Glutamatergic neuron (in vitro differentiated cells): Measurements from ENCODE around the gene MILR1. TPM values are rescaled to one million over a fixed set of nuclear protein-coding genes. Genes with fewer than 3 reads are reported as not detected.
A peak's percentile ranks its signal among the peaks of the same experiment; 100 is the strongest.

ENCODE experiments used
- DNase-seq: peaks from one replicate; pipeline ENCODE4 v3.0.0; 2022
- H3K27ac Mint-ChIP-seq: one replicate; pipeline ENCODE4 v1.8.0; 2020; ENCODE audit warnings: mild to moderate bottlenecking, mixed read lengths, inconsistent platforms; ENCODE audit not compliant: unreplicated experiment
- H3K27me3 Mint-ChIP-seq: one replicate; pipeline ENCODE4 v1.8.0; 2020; ENCODE audit warnings: mild to moderate bottlenecking, moderate library complexity, mixed read lengths, inconsistent platforms; ENCODE audit not compliant: unreplicated experiment
- H3K36me3 Mint-ChIP-seq: one replicate; pipeline ENCODE4 v1.8.0; 2020; ENCODE audit warnings: mild to moderate bottlenecking, mixed read lengths, inconsistent platforms; ENCODE audit not compliant: unreplicated experiment
- H3K4me1 Mint-ChIP-seq: one replicate; pipeline ENCODE4 v1.8.0; 2020; ENCODE audit warnings: mild to moderate bottlenecking, low read depth, mixed read lengths, inconsistent platforms; ENCODE audit not compliant: unreplicated experiment
- H3K4me3 Mint-ChIP-seq: one replicate; pipeline ENCODE4 v1.8.0; 2020; ENCODE audit warnings: mild to moderate bottlenecking, mixed read lengths, inconsistent platforms; ENCODE audit not compliant: unreplicated experiment
- H3K9me3 Mint-ChIP-seq: one replicate; pipeline ENCODE4 v1.8.0; 2020; ENCODE audit warnings: mild to moderate bottlenecking, moderate library complexity, mixed read lengths, inconsistent platforms; ENCODE audit not compliant: unreplicated experiment
- total RNA-seq: library from RNA; stranded (reverse); fragmentation: NEBNext Ultra II Directional; extraction: Animal tissue kit (Norgen Biotek cat#: 25700); gene quantifications from one replicate; pipeline ENCODE4 v1.2.1, GENCODE V29; 2021; ENCODE audit not compliant: unreplicated experiment
- TF ChIP-seq, protein P1 (sequence below): fragments of 200-600 bp; sonication (generic); IDR thresholded peaks from one replicate; pipeline ENCODE4 v1.5.0; 2021; ENCODE audit not compliant: partially characterized antibody, unreplicated experiment

The MILR1 gene
- total RNA-seq, 1 donor from 2014 or later: not detected

DNA sequence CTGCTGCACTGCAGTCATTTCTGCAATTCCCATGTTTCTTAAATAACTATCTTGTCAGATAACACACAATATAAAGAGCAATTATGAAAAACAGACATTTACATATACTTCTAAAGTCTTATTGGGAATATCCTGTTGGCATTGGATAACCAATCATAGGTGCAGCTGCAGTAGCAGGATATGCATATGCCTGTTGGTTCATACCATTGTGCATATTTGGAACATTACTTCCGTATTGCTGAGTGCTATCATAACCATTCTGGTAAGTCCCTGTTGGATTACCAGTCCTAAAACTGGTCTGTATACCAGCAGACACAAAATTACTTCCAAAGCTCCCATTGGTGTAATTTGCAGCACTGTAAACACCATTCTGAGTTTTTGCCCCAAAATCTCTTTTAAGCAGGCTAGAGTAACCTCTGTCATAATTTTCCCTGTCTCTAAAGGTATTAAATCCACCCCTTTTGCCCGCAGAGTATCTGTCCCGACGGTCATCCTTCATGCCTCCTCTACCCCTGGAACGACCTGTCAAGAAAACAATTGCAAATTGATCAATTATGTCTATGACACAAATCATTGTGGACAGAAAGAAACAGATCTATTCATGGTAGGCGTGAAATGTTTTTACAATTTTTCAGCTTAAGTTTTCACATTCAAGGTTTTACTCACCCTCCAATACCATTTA, 51.0 kb downstream of the MILR1 start:
- H3K4me1 Mint-ChIP-seq: peaks cover 38% of the 10 kb centered on the region
- H3K27ac Mint-ChIP-seq: peak overlapping the region; percentile 43
- peak overlapping the region; percentile 7 for H3K4me3 Mint-ChIP-seq
- TF ChIP-seq, protein P1, sequence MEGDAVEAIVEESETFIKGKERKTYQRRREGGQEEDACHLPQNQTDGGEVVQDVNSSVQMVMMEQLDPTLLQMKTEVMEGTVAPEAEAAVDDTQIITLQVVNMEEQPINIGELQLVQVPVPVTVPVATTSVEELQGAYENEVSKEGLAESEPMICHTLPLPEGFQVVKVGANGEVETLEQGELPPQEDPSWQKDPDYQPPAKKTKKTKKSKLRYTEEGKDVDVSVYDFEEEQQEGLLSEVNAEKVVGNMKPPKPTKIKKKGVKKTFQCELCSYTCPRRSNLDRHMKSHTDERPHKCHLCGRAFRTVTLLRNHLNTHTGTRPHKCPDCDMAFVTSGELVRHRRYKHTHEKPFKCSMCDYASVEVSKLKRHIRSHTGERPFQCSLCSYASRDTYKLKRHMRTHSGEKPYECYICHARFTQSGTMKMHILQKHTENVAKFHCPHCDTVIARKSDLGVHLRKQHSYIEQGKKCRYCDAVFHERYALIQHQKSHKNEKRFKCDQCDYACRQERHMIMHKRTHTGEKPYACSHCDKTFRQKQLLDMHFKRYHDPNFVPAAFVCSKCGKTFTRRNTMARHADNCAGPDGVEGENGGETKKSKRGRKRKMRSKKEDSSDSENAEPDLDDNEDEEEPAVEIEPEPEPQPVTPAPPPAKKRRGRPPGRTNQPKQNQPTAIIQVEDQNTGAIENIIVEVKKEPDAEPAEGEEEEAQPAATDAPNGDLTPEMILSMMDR: no peak
- H3K9me3 Mint-ChIP-seq: peaks cover 16% of the 10 kb centered on the region
- DNase-seq: no peak
- H3K36me3 Mint-ChIP-seq: peaks cover 4% of the 10 kb centered on the region
- peaks cover 10% of the 10 kb centered on the region for H3K27me3 Mint-ChIP-seq

- Mint-ChIP-seq H3K4me1 (peaks cover 39% of the 10 kb centered on the region), H3K27me3 (peaks cover 14% of the 10 kb centered on the region), H3K36me3 (peaks cover 7% of the 10 kb centered on the region), H3K9me3 (peaks cover 20% of the 10 kb centered on the region), H3K27ac (no peak overlapping the region), H3K4me3 (peak overlapping the region; percentile 9)
- no peak for DNase-seq
- TF ChIP-seq, protein P1: no peak
Observed at GRCh38 chr17:64500487-64500859, 51.6 kb downstream of the MILR1 start.

GRCh38 chr17:64500862-64501765, 52.2 kb downstream of the MILR1 start:
- Mint-ChIP-seq H3K36me3 (peaks cover 11% of the 10 kb centered on the region), H3K27me3 (peaks cover 20% of the 10 kb centered on the region), H3K27ac (no peak overlapping the region), H3K9me3 (peaks cover 22% of the 10 kb centered on the region), H3K4me3 (peak overlapping the region; percentile 9), H3K4me1 (peaks cover 36% of the 10 kb centered on the region)
- TF ChIP-seq, protein P1: no peak
- no peak for DNase-seq

DNA sequence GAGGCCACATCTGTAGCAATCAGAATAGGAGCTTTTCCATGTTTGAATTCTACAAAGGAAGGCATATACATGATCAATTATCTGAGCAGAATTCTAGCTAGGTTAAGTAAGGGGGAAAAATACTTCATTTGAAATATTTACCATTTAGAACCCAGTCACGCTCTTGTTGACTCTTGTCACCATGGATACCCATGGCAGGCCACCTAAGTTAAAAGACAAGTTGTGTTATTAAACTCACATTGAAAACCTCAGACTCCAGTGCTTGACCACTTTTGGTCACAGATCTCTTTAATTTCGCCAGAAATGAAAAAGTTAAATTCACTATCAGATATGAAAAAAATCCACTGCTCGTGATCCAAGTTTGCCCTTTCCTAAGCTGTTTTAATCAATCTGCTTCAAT, 53.1 kb downstream of the MILR1 start:
- no peak for DNase-seq
- Mint-ChIP-seq H3K4me1 (peaks cover 35% of the 10 kb centered on the region), H3K4me3 (peak overlapping the region; percentile 24), H3K36me3 (peaks cover 11% of the 10 kb centered on the region), H3K27me3 (peaks cover 23% of the 10 kb centered on the region), H3K27ac (no peak overlapping the region), H3K9me3 (peaks cover 27% of the 10 kb centered on the region)
- TF ChIP-seq, protein P1: no peak

GRCh38 chr17:64502809-64503208, 53.9 kb downstream of the MILR1 start:
- Mint-ChIP-seq H3K27ac (no peak overlapping the region), H3K4me3 (peak overlapping the region; percentile 71)
- DNase-seq: no peak

More at GRCh38 chr17:64502809-64503208, 53.9 kb downstream of the MILR1 start:
- TF ChIP-seq, protein P1: no peak
- Mint-ChIP-seq H3K9me3 (peaks cover 30% of the 10 kb centered on the region), H3K36me3 (peaks cover 11% of the 10 kb centered on the region), H3K27me3 (peaks cover 29% of the 10 kb centered on the region), H3K4me1 (peaks cover 35% of the 10 kb centered on the region)
